ENCODE measurements around the gene TCEA2.

TCEA2 gene

DNA sequence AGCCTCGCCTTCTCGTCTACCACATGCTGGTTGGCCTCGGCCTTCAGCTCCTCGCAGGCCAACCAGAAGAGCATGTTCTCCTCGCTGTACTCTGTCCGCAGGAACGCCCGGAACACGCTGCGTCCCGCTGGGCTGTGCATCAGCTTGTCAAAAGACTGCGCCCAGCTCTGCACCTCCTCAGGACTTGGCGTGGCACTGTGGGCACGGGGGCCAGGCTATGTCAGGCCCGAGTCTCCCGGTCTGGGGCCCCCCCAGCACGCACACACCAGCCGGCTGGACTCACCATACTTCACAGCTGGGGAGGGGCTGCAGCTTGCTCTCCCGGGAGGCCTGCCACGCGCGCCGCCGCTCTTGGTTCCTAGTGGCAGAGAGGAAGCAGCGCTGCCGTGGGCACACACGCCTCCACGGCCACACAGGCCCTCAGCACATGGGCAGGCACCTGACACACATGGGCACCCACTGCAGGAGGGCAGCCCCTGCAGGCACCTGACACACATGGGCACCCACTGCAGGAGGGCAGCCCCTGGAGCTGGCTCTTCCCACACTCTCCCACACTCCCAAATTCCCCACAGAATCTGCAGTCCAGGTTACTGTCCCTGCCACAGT, 11.3 kb downstream of the TCEA2 start:
- H3F3A ChIP-seq (ENCODE audit: low read depth) = no peaks in the 10 kb centered on the region
- no peaks in the 10 kb centered on the region for H3K9me2 ChIP-seq (replicated peaks; ENCODE audit: low read depth, low read length)
- H3K9me3 ChIP-seq (ENCODE audit: insufficient read depth, low read depth, low read length) = no peaks in the 10 kb centered on the region
- H2AFZ ChIP-seq (ENCODE audit: low read length) = no peak overlapping the region
- peaks cover 30% of the 10 kb centered on the region for H3K4me1 ChIP-seq (ENCODE audit: insufficient read depth, low read length, poor library complexity, severe bottlenecking)
- no peaks in the 10 kb centered on the region for H3K36me3 ChIP-seq (ENCODE audit: insufficient read depth, low read length)
- no peak for TF ChIP-seq EZH2phosphoT487 (IDR thresholded peaks at IDR 0.05; ENCODE audit: borderline replicate concordance)
- TF ChIP-seq, protein P1, sequence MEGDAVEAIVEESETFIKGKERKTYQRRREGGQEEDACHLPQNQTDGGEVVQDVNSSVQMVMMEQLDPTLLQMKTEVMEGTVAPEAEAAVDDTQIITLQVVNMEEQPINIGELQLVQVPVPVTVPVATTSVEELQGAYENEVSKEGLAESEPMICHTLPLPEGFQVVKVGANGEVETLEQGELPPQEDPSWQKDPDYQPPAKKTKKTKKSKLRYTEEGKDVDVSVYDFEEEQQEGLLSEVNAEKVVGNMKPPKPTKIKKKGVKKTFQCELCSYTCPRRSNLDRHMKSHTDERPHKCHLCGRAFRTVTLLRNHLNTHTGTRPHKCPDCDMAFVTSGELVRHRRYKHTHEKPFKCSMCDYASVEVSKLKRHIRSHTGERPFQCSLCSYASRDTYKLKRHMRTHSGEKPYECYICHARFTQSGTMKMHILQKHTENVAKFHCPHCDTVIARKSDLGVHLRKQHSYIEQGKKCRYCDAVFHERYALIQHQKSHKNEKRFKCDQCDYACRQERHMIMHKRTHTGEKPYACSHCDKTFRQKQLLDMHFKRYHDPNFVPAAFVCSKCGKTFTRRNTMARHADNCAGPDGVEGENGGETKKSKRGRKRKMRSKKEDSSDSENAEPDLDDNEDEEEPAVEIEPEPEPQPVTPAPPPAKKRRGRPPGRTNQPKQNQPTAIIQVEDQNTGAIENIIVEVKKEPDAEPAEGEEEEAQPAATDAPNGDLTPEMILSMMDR (conservative IDR thresholded peaks at IDR 0.05; ENCODE audit: low read length) = no peak
- H3K4me3 ChIP-seq (ENCODE audit: low read length, poor library complexity, severe bottlenecking) = no peak overlapping the region
- H3K27me3 ChIP-seq (ENCODE audit: insufficient read depth, low read length, poor library complexity, severe bottlenecking) = no peaks in the 10 kb centered on the region
- no peak overlapping the region for H3K9ac ChIP-seq (ENCODE audit: low read depth, low read length, poor library complexity, severe bottlenecking)
- H3K79me2 ChIP-seq (ENCODE audit: insufficient read depth, low read length) = 0 out of 2 replicates have a peak, but pooled peaks cover 11% of the 10 kb centered on the region
- H4K20me1 ChIP-seq (ENCODE audit: insufficient read depth, low read length, poor library complexity, severe bottlenecking) = no peaks in the 10 kb centered on the region
- no peak overlapping the region for H3K4me2 ChIP-seq (ENCODE audit: low read depth, low read length, poor library complexity, severe bottlenecking)

DNA sequence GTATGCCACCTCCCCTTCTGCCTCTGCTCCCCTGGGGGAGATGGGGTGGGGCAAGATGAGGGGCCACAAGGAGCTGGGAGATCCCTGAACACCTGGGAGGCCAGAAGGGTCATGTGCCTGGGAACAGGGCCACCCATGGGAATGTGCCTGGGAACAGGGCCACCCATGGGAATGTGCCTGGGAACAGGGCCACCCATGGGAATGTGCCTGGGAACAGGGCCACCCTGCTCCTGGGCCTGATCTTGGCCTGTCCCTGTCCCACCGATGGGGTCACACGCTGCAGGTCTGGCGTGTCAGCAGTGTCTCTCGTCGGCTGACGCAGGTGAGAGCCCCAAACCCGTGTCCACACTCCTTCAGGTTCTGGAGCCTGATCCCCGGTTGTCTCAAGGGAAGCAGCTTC, 12.0 kb downstream of the TCEA2 start:
- Histone ChIP-seq H3K9me3 (ENCODE audit: insufficient read depth, low read depth, low read length) (no peaks in the 10 kb centered on the region), H3K79me2 (ENCODE audit: insufficient read depth, low read length) (0 out of 2 replicates have a peak, but pooled peaks cover 11% of the 10 kb centered on the region), H4K20me1 (ENCODE audit: insufficient read depth, low read length, poor library complexity, severe bottlenecking) (no peaks in the 10 kb centered on the region), H3F3A (ENCODE audit: low read depth) (no peaks in the 10 kb centered on the region), H3K4me3 (ENCODE audit: low read length, poor library complexity, severe bottlenecking) (no peak overlapping the region), H3K9ac (ENCODE audit: low read depth, low read length, poor library complexity, severe bottlenecking) (no peak overlapping the region), H3K36me3 (ENCODE audit: insufficient read depth, low read length) (no peaks in the 10 kb centered on the region), H3K4me2 (ENCODE audit: low read depth, low read length, poor library complexity, severe bottlenecking) (no peak overlapping the region), H2AFZ (ENCODE audit: low read length) (no peak overlapping the region), H3K27me3 (ENCODE audit: insufficient read depth, low read length, poor library complexity, severe bottlenecking) (no peaks in the 10 kb centered on the region), H3K9me2 (replicated peaks; ENCODE audit: low read depth, low read length) (no peaks in the 10 kb centered on the region), H3K4me1 (ENCODE audit: insufficient read depth, low read length, poor library complexity, severe bottlenecking) (peaks cover 27% of the 10 kb centered on the region)
- TF ChIP-seq, protein P1 (conservative IDR thresholded peaks at IDR 0.05; ENCODE audit: low read length) = no peak
- no peak for TF ChIP-seq EZH2phosphoT487 (IDR thresholded peaks at IDR 0.05; ENCODE audit: borderline replicate concordance)

DNA sequence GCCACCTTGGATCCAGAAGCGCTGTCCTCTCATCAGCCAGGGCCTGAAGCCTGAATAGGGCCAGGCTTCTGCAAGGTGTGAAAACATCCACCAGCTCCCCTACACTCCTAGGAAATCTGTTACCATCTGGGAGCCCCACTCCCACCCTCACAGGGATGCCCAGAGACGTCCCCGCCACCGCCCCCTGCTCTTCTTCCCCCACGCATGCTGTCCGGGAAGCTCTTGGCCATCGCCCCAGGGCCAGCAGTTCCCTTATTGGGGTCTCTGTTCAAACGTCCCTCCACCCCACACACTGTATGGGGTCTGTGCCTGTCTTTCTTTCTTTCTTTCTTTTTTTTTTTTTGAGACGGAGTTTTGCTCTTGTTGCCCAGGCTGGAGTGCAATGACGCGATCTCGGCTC, 12.6 kb downstream of the TCEA2 start:
- Histone ChIP-seq H3K36me3 (ENCODE audit: insufficient read depth, low read length) (no peaks in the 10 kb centered on the region), H3K9me3 (ENCODE audit: insufficient read depth, low read depth, low read length) (no peaks in the 10 kb centered on the region), H3K4me2 (ENCODE audit: low read depth, low read length, poor library complexity, severe bottlenecking) (no peak overlapping the region), H3K9ac (ENCODE audit: low read depth, low read length, poor library complexity, severe bottlenecking) (no peak overlapping the region), H3F3A (ENCODE audit: low read depth) (peaks cover 5% of the 10 kb centered on the region; the same call in 1 of the 2 replicates), H3K4me1 (ENCODE audit: insufficient read depth, low read length, poor library complexity, severe bottlenecking) (peaks cover 27% of the 10 kb centered on the region), H4K20me1 (ENCODE audit: insufficient read depth, low read length, poor library complexity, severe bottlenecking) (no peaks in the 10 kb centered on the region), H3K27me3 (ENCODE audit: insufficient read depth, low read length, poor library complexity, severe bottlenecking) (no peaks in the 10 kb centered on the region), H3K9me2 (replicated peaks; ENCODE audit: low read depth, low read length) (no peaks in the 10 kb centered on the region), H3K4me3 (ENCODE audit: low read length, poor library complexity, severe bottlenecking) (no peak overlapping the region), H3K79me2 (ENCODE audit: insufficient read depth, low read length) (0 out of 2 replicates have a peak, but pooled peaks cover 11% of the 10 kb centered on the region), H2AFZ (ENCODE audit: low read length) (no peak overlapping the region)
- TF ChIP-seq EZH2phosphoT487 (IDR thresholded peaks at IDR 0.05; ENCODE audit: borderline replicate concordance) = no peak
- TF ChIP-seq, protein P1 (conservative IDR thresholded peaks at IDR 0.05; ENCODE audit: low read length) = no peak
